Measurements from ENCODE around the gene TLE1. TPM values are rescaled to one million over a fixed set of nuclear protein-coding genes. Genes with fewer than 3 reads are reported as not detected.

TLE1 gene
- total RNA-seq, 2 experiments from 2014 or later: 0.08 to 0.16 TPM

- H3K36me3 Mint-ChIP-seq: no peaks in the 10 kb centered on the region
- peaks cover 27% of the 10 kb centered on the region for H3K27me3 Mint-ChIP-seq
- no peaks in the 10 kb centered on the region for H3K9me3 Mint-ChIP-seq
- H3K4me3 Mint-ChIP-seq: no peak overlapping the region
- peaks cover 7% of the 10 kb centered on the region for H3K4me1 Mint-ChIP-seq
- H3K27ac Mint-ChIP-seq: no peak overlapping the region
- DNase-seq: no peak
These were observed 9.3 kb downstream of the TLE1 start for GRCh38 chr9:81680006-81680405.

- Mint-ChIP-seq H3K27ac (no peak overlapping the region), H3K9me3 (no peaks in the 10 kb centered on the region), H3K4me3 (no peak overlapping the region), H3K4me1 (peaks cover 7% of the 10 kb centered on the region), H3K36me3 (no peaks in the 10 kb centered on the region), H3K27me3 (peaks cover 33% of the 10 kb centered on the region)
- no peak for DNase-seq
These were observed 11.3 kb downstream of the TLE1 start for GRCh38 chr9:81678088-81678487.

DNA sequence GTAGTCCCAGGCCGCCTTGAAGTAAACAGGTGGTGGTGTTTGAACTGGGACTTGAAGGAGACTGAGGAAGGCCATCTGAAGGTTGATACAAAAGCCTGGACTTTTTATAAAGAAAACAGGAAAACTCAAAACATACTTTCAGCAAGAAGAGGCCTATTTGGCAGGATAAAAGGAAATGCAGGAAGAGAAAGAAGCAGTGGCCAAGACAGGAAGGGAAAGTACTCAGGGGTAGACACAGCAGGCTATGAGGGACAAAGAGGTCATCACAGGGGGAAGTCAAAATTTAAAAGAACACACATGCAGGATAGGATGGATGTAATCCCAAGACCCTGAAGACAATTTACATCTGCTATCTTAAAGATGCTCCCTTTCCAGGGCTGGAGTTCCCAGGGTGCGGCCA, 13.0 kb downstream of the TLE1 start:
- Mint-ChIP-seq H3K27ac (no peak overlapping the region), H3K4me1 (no peaks in the 10 kb centered on the region), H3K4me3 (no peak overlapping the region), H3K36me3 (no peaks in the 10 kb centered on the region), H3K27me3 (peaks cover 33% of the 10 kb centered on the region), H3K9me3 (no peaks in the 10 kb centered on the region)
- no peak for DNase-seq

- no peak for DNase-seq
- Mint-ChIP-seq H3K27me3 (peaks cover 15% of the 10 kb centered on the region), H3K4me1 (no peaks in the 10 kb centered on the region), H3K9me3 (no peaks in the 10 kb centered on the region), H3K27ac (no peak overlapping the region), H3K4me3 (no peak overlapping the region), H3K36me3 (no peaks in the 10 kb centered on the region)
These were observed 16.0 kb downstream of the TLE1 start for GRCh38 chr9:81673310-81673709.

DNA sequence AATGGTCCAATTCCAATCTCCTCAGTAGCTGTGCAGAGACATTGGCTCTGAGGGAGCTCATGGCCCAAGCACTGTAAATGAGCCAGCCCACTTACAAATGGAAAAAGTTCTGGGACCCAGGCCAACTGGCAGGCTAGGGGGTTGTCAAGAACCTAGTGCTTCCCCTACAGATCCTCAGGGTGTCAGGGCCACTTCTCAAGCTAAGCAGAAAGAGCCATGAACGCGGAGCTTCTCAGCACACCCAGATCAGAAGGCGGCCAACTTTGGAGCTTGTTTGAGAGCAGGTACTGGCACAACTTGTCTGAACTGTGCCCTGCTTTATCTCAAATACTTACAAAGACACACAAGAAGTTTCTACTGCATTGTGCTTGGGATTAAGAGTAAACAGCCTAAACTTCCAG, 17.5 kb downstream of the TLE1 start:
- no peak overlapping the region for H3K27ac Mint-ChIP-seq
- H3K36me3 Mint-ChIP-seq: no peaks in the 10 kb centered on the region
- H3K4me3 Mint-ChIP-seq: no peak overlapping the region
- peaks cover 10% of the 10 kb centered on the region for H3K27me3 Mint-ChIP-seq
- DNase-seq: no peak
- H3K4me1 Mint-ChIP-seq: no peaks in the 10 kb centered on the region
- no peaks in the 10 kb centered on the region for H3K9me3 Mint-ChIP-seq

GRCh38 chr9:81669866-81670265, 19.5 kb downstream of the TLE1 start:
- Mint-ChIP-seq H3K4me1 (no peaks in the 10 kb centered on the region), H3K9me3 (no peaks in the 10 kb centered on the region), H3K27ac (no peak overlapping the region), H3K36me3 (no peaks in the 10 kb centered on the region), H3K27me3 (peaks cover 6% of the 10 kb centered on the region), H3K4me3 (no peak overlapping the region)
- no peak for DNase-seq

DNA sequence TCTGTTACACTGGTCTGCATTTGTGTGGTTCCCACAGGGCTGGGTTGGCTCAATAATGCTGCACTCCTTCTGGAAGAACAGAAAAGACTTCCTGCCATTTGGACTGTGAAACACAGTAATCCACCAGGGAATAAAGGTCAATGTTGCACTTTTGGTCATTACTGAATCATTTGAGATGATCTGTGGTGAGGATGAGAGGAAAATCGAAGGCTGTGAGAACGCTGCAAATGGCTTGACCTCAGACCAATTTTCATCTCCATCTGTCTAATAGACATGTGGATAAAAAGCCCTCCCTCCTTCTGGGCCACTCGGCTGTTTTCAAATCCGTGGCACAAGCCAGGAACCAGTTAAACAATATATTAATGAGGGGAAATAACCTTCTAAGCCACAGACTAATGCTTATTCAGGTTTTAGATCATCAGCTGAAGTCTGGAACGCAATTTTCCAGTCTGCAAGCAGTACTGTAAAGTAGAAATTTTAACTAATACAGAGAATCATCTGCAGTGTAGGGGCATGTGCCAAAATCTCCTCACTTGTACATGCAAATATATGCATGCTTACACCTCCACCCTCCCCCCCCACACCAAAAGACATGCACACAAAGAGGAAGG, 20.2 kb downstream of the TLE1 start:
- Mint-ChIP-seq H3K4me3 (no peak overlapping the region), H3K4me1 (no peaks in the 10 kb centered on the region), H3K27ac (no peak overlapping the region), H3K9me3 (no peaks in the 10 kb centered on the region), H3K27me3 (peaks cover 6% of the 10 kb centered on the region), H3K36me3 (no peaks in the 10 kb centered on the region)
- no peak for DNase-seq

DNA sequence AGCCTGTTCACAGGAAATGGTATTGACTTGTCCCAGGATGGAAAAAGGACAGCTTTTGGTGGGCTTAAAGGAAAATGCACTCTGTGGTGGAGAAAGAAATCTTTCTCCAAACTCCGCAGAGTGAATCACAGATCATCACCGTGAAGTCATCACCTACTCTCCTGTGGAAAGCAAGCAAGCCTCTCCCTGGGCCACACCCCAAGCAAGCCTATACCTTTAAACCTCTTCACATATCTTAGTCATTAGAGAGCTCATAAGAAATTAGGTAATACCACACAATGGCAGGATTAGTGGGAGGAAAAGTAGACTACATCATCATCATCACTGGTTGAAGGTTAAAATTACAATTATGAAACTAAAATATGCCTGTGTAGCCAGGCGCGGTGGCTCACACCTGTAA, 23.2 kb downstream of the TLE1 start:
- Mint-ChIP-seq H3K4me3 (no peak overlapping the region), H3K27me3 (no peaks in the 10 kb centered on the region), H3K36me3 (no peaks in the 10 kb centered on the region), H3K9me3 (no peaks in the 10 kb centered on the region), H3K4me1 (no peaks in the 10 kb centered on the region), H3K27ac (no peak overlapping the region)
- no peak for DNase-seq

GRCh38 chr9:81665322-81665871, 23.9 kb downstream of the TLE1 start:
- no peaks in the 10 kb centered on the region for H3K4me1 Mint-ChIP-seq
- H3K27ac Mint-ChIP-seq: no peak overlapping the region
- H3K36me3 Mint-ChIP-seq: no peaks in the 10 kb centered on the region
- no peaks in the 10 kb centered on the region for H3K27me3 Mint-ChIP-seq
- no peak for DNase-seq
- H3K4me3 Mint-ChIP-seq: no peak overlapping the region
- no peaks in the 10 kb centered on the region for H3K9me3 Mint-ChIP-seq

DNA sequence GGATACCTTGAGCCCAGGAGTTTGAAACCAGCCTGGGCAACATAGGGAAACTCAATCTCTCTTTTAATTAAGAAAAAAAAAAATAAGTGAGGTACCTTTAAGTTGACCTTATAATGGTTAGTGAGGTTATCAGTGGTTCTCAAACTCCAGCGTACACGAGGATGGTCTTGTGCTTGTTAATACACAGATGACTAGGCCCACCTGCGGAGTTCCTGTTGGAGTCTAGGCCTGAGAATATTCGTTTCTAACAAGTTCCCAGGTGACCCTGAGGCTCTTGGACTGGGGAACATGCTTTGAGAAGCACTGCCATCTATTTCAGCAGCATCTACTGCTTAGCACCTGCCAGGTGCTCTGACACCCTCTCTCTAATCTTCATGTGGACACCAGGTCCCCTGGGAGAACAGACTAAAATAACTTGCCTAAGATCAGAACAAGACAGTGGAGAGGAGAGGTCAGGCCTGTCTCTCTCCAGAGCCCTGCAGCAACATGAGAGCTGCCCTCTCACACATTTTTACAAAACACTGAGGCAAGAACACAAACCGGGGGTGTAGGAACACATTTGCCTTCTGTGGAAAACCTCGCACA, 24.6 kb downstream of the TLE1 start:
- no peak for DNase-seq
- Mint-ChIP-seq H3K4me1 (no peaks in the 10 kb centered on the region), H3K27ac (no peak overlapping the region), H3K27me3 (no peaks in the 10 kb centered on the region), H3K36me3 (no peaks in the 10 kb centered on the region), H3K4me3 (no peak overlapping the region), H3K9me3 (no peaks in the 10 kb centered on the region)

- Mint-ChIP-seq H3K27me3 (no peaks in the 10 kb centered on the region), H3K27ac (no peak overlapping the region), H3K4me1 (no peaks in the 10 kb centered on the region), H3K36me3 (no peaks in the 10 kb centered on the region), H3K4me3 (no peak overlapping the region), H3K9me3 (no peaks in the 10 kb centered on the region)
- DNase-seq: no peak
These were observed 28.0 kb downstream of the TLE1 start for GRCh38 chr9:81661339-81661738.

DNA sequence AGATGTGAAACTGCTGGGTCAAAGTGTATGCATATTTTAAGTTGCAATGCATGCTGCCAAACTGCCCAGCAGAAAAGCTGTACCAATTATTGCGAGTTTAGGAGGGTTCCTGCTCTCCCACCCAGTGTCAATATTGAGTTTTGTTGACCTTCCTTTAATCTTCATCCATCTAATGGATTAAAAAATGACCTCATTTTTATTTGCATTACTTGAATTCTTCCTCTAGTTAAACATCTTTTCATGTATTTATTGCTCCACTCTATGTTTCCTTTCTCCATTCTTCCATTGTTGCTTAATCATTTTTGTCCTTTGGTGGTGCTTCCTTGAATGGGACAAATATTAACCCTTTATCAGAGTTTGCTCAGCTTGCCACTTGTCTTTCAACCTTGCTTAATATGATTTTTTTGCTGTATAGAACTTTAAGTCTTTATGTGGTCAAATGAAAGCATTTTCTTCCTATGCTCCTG, 32.4 kb downstream of the TLE1 start:
- H3K27ac Mint-ChIP-seq: no peak overlapping the region
- H3K36me3 Mint-ChIP-seq: no peaks in the 10 kb centered on the region
- DNase-seq: no peak
- peaks cover 5% of the 10 kb centered on the region for H3K4me1 Mint-ChIP-seq
- H3K27me3 Mint-ChIP-seq: no peaks in the 10 kb centered on the region
- H3K4me3 Mint-ChIP-seq: no peak overlapping the region
- H3K9me3 Mint-ChIP-seq: no peaks in the 10 kb centered on the region

- H3K27ac Mint-ChIP-seq: no peak overlapping the region
- no peak for DNase-seq
These were observed 33.3 kb downstream of the TLE1 start for GRCh38 chr9:81656004-81656403.

DNA sequence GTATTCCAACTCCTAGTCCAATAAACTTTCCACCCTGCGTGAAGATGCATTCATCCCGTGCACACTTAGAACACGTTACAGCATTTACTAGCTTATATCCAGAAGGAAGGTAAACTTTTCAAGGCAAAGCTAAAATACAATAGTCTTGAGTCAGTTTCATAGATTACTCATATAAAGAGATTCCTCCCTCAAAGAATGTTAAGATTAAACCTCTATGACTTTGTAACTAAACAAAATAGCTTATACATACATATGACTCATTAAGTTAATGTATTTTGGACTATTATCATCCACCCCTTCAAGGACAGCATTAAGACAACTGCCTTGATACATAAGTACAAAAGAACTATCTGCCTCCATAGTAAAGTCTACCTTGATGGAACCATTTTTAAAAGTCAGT, 36.1 kb downstream of the TLE1 start:
- Mint-ChIP-seq H3K9me3 (no peaks in the 10 kb centered on the region), H3K4me3 (no peak overlapping the region), H3K27ac (no peak overlapping the region), H3K4me1 (peaks cover 5% of the 10 kb centered on the region), H3K36me3 (no peaks in the 10 kb centered on the region), H3K27me3 (no peaks in the 10 kb centered on the region)
- no peak for DNase-seq

More at GRCh38 chr9:81656004-81656403, 33.3 kb downstream of the TLE1 start:
- H3K27me3 Mint-ChIP-seq: no peaks in the 10 kb centered on the region
- H3K4me1 Mint-ChIP-seq: peaks cover 5% of the 10 kb centered on the region
- H3K9me3 Mint-ChIP-seq: no peaks in the 10 kb centered on the region
- no peaks in the 10 kb centered on the region for H3K36me3 Mint-ChIP-seq
- no peak overlapping the region for H3K4me3 Mint-ChIP-seq

DNA sequence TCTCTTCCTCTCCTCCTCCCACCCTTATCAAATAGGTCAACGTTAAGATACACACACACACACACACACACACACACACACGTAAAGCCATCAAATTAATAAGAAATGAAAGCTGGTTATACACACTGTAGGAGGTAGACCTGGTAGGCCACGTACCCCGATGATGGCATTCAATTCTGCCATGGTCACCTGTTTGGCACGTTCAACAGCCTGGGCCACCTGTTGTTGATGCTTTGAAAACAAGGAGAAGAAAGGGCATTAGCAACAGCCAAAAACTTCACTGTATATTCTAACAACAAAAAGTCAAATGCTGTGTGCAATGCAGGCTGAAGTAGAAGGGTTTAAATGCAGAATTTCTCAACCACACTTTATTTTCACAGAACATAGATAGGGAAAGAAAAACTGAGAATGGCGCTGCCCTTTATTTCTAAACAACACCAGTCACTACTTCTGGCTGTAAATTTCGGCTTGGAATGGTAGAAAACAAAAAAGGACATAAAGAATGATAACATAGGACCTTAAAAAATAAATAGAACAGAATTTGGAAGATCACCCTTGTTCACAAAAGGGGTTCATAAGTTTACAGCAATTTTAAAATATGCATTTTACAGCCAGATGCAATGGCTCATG, 37.2 kb downstream of the TLE1 start:
- no peaks in the 10 kb centered on the region for H3K36me3 Mint-ChIP-seq
- H3K4me1 Mint-ChIP-seq: peaks cover 5% of the 10 kb centered on the region
- H3K4me3 Mint-ChIP-seq: no peak overlapping the region
- no peak for DNase-seq
- no peak overlapping the region for H3K27ac Mint-ChIP-seq
- no peaks in the 10 kb centered on the region for H3K27me3 Mint-ChIP-seq
- H3K9me3 Mint-ChIP-seq: no peaks in the 10 kb centered on the region
